GM19240 (cell line): ENCODE results near the gene KANSL1.
"Not testable (repeated sequence)": the region's sequence is repeated elsewhere in the genome, so short reads cannot be mapped to it uniquely, and the experiment has no call there.

Experiments
- DNase-seq: peaks from one replicate; pipeline ENCODE4 v3.0.0; 2011; ENCODE audit warnings: low spot score; ENCODE audit not compliant: insufficient read length

Gene KANSL1

DNA sequence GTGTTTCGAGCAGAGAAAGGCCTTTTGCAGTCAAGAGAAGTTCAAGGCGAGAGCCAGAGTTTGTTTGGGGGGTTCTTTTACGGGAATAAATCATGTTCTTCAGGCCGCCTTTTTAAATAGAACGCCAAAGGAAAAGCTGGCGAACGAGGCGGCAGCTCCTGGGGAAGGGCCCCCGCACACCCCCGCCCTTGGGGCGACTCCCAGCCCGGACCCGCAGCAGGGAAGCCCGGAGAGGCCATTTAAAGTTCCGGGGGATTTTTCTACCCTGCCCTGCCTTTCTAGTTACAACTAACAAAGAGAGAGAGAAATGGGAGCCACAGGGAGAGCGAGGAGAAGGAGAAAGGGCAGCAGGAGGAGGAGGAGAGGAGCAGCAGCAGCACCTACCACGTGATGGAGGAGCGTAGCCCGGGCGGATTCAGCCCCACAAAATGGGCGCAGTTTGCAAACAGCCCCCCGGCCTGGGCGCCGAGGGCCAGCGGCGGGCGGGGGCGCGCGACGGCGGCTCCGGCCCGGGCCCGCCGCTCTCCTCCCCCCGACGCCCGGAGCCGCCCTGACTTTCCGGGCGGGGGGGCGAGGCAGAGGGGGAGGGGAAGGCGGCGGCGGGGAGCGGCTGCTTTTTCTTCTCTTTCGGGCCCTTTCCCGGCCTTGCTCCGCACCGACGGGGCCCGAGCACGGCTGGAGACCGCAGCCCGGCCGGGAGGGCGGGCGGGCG lies 634 bp downstream of the KANSL1 start:
- peak; percentile 14 for DNase-seq

DNA sequence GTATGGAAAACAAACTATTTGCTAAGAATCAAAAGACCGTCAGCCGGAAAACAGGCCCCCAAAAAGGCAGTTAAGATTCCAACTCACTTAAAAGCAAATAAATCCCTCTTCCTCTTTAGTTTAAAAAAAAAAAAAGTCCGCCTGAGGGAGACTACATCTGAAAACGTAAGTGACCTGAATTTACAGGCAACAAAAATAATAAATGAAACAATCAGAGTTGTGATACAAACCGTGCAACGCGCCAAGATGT lies 1.1 kb downstream of the KANSL1 start:
- no peak for DNase-seq

DNA sequence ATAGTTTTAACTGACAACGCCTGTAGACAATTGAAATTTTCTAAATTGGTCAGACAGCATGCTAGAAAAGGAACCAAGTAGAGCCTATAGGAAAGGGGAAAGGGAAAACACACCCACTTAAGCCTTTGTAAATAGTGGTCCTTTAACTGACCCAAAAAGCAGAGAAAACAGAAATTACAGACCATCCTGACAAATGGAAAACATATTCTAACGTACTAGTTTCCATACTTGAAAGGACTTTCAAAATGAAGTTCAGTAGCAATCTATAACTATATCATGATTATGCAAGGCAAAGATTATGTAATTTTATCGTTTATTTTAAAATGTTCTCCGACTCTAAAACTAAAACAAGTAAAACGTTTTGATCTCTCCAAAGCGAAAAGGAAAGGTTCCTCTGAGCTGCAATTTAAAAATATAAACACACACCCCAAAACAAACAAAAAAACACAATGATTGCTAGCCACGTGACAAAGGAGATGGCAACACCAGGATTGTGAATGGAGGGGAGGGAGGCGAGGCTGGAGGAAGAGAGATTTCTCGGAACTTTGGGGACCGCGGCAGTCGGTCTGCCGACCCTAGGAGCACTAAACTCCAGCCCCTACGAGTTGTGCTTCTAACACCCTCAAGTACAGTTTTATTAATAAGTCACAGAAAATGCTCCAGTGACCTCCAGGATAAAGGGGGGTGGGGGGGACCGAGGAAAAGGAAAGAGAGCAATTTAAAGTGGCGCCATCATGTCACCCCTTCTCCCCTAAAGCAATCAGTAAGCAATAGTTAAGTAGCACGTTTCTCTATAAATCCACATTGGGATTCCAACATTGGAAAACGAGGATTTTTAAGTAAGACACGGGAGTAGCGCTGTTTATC lies 1.7 kb downstream of the KANSL1 start:
- DNase-seq: no peak

GRCh38 chr17:46190763-46191162 lies 2.5 kb downstream of the KANSL1 start:
- DNase-seq: no peak

DNA sequence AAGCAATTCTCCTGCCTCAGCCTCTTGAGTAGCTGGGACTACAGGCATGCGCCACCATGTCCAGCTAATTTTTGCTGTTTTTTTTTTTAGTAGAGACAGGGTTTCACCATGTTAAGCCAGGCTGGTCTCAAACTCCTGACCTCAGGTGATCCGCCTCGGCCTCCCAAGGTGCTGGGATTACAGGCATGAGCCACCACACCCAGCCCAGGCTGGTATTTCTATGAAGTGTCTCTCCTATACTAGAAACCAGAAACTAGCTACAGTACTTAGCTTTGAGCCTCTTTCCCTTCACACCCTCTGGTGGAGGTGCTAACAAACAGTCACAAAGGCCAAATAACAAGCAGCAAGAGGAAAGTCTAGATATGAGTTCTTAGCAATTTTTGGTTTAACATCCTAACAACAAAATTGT lies 6.4 kb downstream of the KANSL1 start:
- not testable (repeated sequence) for DNase-seq

DNA sequence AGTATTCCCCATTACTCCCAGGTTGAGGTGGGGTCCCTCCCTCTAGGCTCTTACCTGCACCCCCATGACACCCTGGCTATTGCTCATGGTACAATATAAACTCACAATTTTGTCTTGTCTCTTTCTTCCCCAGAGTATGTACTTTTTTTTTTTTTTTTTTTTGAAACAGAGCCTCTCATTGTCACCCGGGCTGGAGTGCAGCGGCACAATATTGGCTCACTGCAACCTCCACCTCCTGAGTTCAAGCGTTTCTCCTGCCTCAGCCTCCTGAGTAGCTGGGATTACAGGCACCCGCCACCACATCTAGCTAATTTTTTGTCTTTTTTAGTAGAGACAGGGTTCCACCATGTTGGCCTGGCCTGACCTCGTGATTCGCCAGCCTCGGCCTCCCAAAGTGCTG lies 8.5 kb downstream of the KANSL1 start:
- DNase-seq: no peak

- DNase-seq: not testable (repeated sequence)
Observed at GRCh38 chr17:46183383-46183782, 9.8 kb downstream of the KANSL1 start.

DNA sequence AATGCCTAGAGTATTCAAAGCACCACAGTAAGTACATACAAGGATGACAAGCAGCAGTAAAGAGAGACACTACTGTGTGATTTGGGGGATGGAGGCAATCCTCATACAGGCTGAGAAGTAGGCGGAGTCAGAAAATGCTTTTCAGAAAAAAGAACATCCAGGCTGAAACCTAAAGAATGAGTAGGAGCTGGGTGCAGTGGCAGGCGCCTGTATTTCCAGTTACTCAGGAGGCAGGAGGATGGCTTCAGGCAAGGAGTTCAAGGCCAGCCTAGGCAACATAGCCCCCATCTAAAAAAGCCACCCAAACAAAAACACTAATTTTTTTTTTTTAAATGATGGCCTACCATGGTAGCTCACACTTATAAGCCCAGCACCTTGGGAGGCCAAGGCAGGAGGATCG lies 10.3 kb downstream of the KANSL1 start:
- DNase-seq: no peak

GRCh38 chr17:46181940-46182339 lies 11.3 kb downstream of the KANSL1 start:
- DNase-seq: no peak

DNA sequence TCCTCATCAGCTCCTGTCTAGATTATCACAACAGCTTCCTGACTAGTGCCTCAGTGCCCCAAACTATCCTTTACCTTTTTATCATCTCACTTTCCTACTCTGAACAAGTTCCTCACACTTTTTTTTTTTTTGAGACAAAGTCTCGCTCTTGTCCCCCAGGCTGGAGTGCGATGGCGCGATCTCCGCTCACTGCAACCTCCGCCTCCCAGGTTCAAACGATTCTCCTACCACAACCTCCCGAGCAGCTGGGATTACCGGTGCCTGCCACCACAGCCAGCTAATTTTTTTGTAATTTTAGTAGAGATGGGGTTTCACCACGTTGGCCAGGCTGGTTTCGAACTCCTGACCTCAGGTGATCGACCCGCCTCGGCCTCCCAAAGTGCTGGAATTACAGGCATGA lies 11.9 kb downstream of the KANSL1 start:
- DNase-seq: not testable (repeated sequence)

- DNase-seq: no peak
Observed at GRCh38 chr17:46180892-46181274, 12.3 kb downstream of the KANSL1 start.

DNA sequence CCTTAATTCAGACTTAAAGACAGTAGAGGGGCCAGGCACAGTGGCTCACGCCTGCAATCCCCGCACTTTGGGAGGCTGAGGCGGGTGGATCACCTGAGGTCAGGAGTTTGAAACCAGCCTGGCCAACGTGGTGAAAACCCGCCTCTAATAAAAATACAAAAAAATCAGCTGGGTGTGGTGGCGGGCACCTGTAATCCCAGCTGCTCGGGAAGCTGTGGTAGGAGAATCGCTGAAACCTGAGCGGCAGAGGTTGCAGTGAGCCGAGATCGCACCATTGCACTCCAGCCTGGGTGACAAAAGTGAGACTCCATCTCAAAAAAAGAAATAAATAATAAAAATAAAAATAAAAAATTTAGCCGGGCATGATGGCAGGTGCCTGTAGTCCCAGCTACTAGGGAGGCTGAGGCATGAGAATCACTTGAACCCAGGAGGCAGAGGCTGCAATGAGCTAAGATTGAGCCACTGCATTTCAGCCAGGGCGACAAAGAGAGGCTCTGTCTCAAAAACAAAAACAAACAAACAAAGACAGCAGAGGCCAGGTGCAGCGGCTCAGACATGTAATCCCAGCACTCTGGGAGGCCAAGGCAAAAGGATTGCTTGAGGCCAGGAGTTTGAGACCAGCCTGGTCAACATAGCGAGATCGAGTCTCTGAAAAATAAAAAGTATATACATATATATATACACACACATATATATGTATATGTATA lies 12.9 kb downstream of the KANSL1 start:
- not testable (repeated sequence) for DNase-seq

DNA sequence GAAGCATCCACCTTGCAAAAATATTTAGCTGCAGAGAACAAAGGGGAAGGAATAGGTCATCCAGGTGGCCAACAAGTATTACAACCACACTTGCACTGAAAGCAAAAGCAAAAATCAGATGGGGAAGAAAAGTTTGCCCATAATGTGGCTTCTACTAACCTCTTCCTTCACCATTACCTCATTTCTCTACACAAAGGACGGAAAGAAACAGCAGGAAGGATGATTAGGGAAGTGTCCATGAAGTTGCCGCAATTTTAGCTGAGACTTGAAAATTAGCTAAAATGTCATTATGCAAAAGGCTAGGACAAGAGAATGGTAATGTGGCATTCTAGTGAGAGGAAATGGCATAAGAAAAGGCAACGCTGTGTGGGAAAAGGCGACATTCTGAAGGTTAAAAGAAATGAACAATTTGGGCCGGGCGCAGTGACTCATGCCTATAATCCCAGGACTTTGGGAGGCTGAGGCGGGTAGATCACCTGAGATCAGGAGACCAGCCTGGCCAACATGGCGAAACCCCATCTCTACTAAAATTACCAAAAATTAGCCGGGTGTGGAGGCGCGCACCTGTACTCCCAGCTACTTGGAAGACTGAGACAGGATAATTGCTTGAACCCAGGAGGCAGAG lies 13.7 kb downstream of the KANSL1 start:
- DNase-seq: no peak

GRCh38 chr17:46178550-46179214 lies 14.5 kb downstream of the KANSL1 start:
- DNase-seq: no peak

DNA sequence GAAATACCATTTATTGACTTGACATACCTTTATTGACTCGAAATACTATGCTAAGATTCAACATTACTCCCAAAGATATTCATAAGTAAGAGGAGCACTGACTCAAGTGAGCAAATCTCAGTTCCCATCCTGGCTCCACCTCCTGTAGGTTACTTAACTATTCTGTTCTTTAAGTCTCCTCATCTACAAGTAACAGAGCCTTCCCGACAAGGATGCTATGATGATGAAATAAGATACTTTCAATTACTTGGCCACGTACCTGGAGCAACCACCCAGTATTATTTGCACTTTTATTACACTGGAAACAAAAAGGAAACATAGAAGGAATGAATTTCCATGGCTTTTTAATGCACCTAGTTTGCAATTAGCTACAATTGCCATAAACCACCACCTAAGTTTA lies 16.3 kb downstream of the KANSL1 start:
- DNase-seq: no peak

DNA sequence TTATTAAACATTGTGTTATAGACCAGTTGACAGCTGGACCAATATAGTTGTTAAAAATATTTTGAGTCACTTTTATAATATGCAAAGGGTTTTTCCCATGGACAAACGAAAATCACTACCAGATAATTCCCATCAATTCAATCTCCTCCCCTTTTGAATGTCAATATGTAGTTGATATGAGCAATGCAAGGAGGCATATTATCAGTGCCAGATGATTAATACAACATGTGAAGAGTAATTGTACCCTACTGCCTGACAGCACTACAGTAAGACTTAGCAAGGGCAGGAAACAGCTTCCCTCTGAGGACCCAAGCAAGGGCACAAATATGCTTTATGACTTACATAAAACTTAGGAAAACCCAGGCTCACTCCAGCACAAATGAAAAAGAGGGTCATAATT lies 17.3 kb downstream of the KANSL1 start:
- DNase-seq: no peak

- DNase-seq: no peak
Observed at GRCh38 chr17:46173153-46173552, 20.1 kb downstream of the KANSL1 start.

GRCh38 chr17:46171939-46172338 lies 21.3 kb downstream of the KANSL1 start:
- no peak for DNase-seq

GRCh38 chr17:46170639-46171429 lies 22.4 kb downstream of the KANSL1 start:
- DNase-seq: no peak

DNA sequence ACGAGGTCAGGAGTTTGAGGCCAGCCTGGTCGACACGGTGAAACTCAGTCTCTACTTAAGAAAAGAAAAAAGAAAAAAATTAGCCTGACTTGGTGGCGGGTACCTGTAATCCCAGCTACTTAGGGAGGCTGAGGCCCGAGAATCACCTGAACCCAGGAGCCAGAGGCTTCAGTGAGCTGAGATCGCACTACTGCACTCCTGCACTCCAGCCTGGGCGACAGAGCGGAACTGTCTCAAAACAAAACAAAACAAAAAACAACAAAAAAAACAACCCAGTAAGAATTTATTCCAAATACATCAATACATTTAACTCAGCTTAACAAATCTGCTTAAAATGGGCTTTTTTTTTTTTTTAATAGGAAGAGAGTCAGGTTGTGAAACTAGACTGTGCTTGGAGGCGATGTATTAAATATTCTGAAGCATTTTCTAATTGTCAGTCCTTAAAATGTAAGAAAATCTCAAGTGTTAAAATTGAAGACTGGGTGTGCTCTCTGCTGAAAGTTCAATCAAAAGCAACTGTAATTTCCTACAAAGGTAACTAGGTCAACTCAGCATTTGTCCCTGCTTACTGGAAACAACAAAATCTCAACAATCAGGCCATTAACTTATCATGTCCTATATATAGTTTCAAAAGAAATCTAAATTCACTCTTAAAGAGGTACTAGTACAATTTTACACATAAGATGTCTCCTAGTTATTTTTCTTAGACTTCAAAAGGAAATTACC lies 23.2 kb downstream of the KANSL1 start:
- no peak for DNase-seq
